Lung (tissue), 12 donors: ENCODE results near the gene TNIP2. TPM values are rescaled to one million over a fixed set of nuclear protein-coding genes. Genes with fewer than 3 reads are reported as not detected.

Experiments used
- ATAC-seq: fragments of 200-7000 bp; cut with Tn5 transposase; one replicate; pipeline ENCODE4 v1.9.1; 2020; ENCODE audit warnings: moderate number of reproducible peaks; ENCODE audit not compliant: insufficient read depth, low FRiP score
- DNase-seq, 3 donors: peaks; one replicate each; pipeline ENCODE4 v3.0.0-alpha.2; 2013 to 2017
- H3K27ac ChIP-seq, 2 donors: one replicate each; pipeline ENCODE4 v1.5.1; 2013; ENCODE audit warnings: mild to moderate bottlenecking in 2 of 2, moderate library complexity in 2 of 2, control low read depth in 1 of 2, inconsistent platforms in 1 of 2, low read depth in 1 of 2, low read length in 1 of 2
- H3K27me3 ChIP-seq, 3 donors: one replicate each; pipeline ENCODE4 v1.5.1; 2013; ENCODE audit warnings: low read length in 2 of 3; ENCODE audit not compliant: control insufficient read depth in 3 of 3, insufficient read depth in 3 of 3
- H3K36me3 ChIP-seq, 4 donors: one replicate each; pipeline ENCODE4 v1.5.1; 2013; ENCODE audit warnings: low read length in 4 of 4, mild to moderate bottlenecking in 1 of 4, moderate library complexity in 1 of 4; ENCODE audit not compliant: control insufficient read depth in 4 of 4, insufficient read depth in 4 of 4
- H3K4me1 ChIP-seq, 5 donors: one replicate each; pipeline ENCODE4 v1.5.1; 2013; ENCODE audit warnings: low read length in 5 of 5, mild to moderate bottlenecking in 2 of 5, moderate library complexity in 1 of 5; ENCODE audit not compliant: control insufficient read depth in 5 of 5, insufficient read depth in 5 of 5
- H3K4me3 ChIP-seq: one replicate; pipeline ENCODE4 v1.5.1; 2013; ENCODE audit warnings: mild to moderate bottlenecking, control low read depth, moderate library complexity
- H3K9ac ChIP-seq, 2 donors: one replicate each; pipeline ENCODE4 v1.5.1; 2013; ENCODE audit warnings: low read length in 2 of 2, control low read depth in 1 of 2; ENCODE audit not compliant: insufficient read depth in 1 of 2
- H3K9me3 ChIP-seq, 4 donors: one replicate each; pipeline ENCODE4 v1.5.1; 2013; ENCODE audit warnings: low read length in 3 of 4, mild to moderate bottlenecking in 1 of 4, moderate library complexity in 1 of 4; ENCODE audit not compliant: control insufficient read depth in 4 of 4, insufficient read depth in 3 of 4
- WGBS, 2 donors: extraction: QIAGEN DNeasy Blood & Tissue Kit; methylation state at CpG; one replicate each; pipeline ENCODE4 v1.1.7; 2013; 5-methylcytosine and 5-hydroxymethylcytosine counted together
- polyA plus RNA-seq, 2 donors: library from polyadenylated mRNA; stranded (reverse); fragments of 200-250 nt; gene quantifications; one replicate each; pipeline ENCODE4 v1.2.1, GENCODE V29; 2013
- total RNA-seq, 2 donors: library from RNA; depleted of rRNA in 1 of 2; stranded (reverse); fragments of >200 nt in 1 of 2; gene quantifications; one replicate each; pipeline ENCODE4 v1.2.1, GENCODE V29; 2014 to 2021
- TF ChIP-seq, protein P1 (sequence below): IDR thresholded peaks from 2 replicates; pipeline ENCODE4 v1.5.1; 2012; ENCODE audit warnings: mild to moderate bottlenecking; ENCODE audit errors: control extremely low read depth, extremely low read depth
- donor health status: control.
- donor health status: control.
- donor health status: Bipolar disorder and iron deficiency.
- donor health status: healthy.
- donor health status: DM: yes; HTN: yes; CAD: no.

The TNIP2 gene
- total and polyA plus RNA-seq, 4 donors = 30.6 to 82.8 (median 43.8) TPM

DNA sequence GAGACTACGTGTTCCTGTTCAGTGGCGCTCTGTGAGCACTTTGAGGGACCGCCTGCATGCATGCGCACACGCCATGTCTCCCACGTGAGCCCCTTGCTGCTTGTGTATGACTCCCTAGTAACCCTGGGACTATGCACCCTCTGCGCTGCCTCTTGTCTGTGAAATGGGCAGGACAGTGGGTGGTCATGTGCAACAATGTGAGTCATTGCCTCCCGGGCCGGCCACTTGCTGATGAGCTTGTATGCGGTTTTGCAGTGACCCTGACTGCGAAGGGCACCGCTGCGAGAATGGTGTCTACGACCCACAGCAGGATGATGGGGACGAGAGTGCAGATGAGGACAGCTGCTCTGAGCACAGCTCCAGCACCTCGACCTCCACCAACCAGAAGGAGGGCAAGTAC is 61.4 kb downstream of the TNIP2 start:
- H3K9me3 ChIP-seq = no peaks in the 10 kb centered on the region
- no peak overlapping the region for H3K4me3 ChIP-seq
- H3K27me3 ChIP-seq = no peaks in the 10 kb centered on the region
- no peak overlapping the region for H3K9ac ChIP-seq
- WGBS, 2 donors = 95 to 96% methylated on average over 16 of the region's 16 CpGs
- ATAC-seq (no peak), DNase-seq (no peak)
- H3K4me1 ChIP-seq = no peaks in the 10 kb centered on the region
- TF ChIP-seq, protein P1, sequence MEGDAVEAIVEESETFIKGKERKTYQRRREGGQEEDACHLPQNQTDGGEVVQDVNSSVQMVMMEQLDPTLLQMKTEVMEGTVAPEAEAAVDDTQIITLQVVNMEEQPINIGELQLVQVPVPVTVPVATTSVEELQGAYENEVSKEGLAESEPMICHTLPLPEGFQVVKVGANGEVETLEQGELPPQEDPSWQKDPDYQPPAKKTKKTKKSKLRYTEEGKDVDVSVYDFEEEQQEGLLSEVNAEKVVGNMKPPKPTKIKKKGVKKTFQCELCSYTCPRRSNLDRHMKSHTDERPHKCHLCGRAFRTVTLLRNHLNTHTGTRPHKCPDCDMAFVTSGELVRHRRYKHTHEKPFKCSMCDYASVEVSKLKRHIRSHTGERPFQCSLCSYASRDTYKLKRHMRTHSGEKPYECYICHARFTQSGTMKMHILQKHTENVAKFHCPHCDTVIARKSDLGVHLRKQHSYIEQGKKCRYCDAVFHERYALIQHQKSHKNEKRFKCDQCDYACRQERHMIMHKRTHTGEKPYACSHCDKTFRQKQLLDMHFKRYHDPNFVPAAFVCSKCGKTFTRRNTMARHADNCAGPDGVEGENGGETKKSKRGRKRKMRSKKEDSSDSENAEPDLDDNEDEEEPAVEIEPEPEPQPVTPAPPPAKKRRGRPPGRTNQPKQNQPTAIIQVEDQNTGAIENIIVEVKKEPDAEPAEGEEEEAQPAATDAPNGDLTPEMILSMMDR = no peak
- no peak overlapping the region for H3K27ac ChIP-seq
- peaks cover 39 to 60% (median 54%) of the 10 kb centered on the region in 4 donors for H3K36me3 ChIP-seq

DNA sequence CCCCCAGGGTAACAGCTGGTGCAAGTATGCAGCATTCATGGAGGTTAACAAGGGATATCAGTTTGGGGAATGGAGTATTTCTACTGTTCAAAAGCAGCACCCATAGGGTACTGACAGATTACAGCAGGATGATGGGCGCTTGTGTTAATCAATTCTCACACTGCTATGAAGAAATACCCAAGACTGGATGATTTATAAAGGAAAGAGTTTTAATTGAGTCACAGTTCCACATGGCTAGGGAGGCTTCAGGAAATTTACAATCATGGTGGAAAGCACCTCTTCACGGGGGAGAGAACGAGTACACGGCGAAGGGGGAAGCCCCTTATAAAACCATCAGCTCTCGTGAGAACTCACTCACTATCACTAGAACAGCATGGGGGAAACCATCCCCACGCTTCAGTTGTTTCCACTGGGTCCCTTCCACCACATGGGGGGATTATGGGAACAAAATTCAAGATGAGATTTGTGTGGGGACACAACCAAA is 64.1 kb downstream of the TNIP2 start:
- Histone ChIP-seq H3K27me3 (no peaks in the 10 kb centered on the region), H3K9me3 (no peaks in the 10 kb centered on the region), H3K9ac (no peak overlapping the region), H3K27ac (no peak overlapping the region), H3K4me1 (no peaks in the 10 kb centered on the region), H3K4me3 (no peak overlapping the region), H3K36me3 (peaks cover 34 to 54% (median 49%) of the 10 kb centered on the region in 4 donors)
- DNase-seq (no peak), ATAC-seq (no peak)
- TF ChIP-seq, protein P1 = no peak
- 88 to 92% methylated on average over 7 of the region's 7 CpGs for WGBS, 2 donors

Other genes starting within 250 kb of the TNIP2 start
- gene FAM193A, start 219.7 kb downstream of the TNIP2 start, total RNA-seq = 10 to 100 TPM; 24.1 to 33.2 TPM
- gene FAM193A, start 219.7 kb downstream of the TNIP2 start, polyA plus RNA-seq = 10 to 100 TPM in 1 of 2 donors, 1 to 10 TPM in 1; 9.7 to 10.8 TPM
- gene SH3BP2, start 36.7 kb upstream of the TNIP2 start, total RNA-seq = 100 to 1,000 TPM in 1 of 2 donors, 10 to 100 TPM in 1; 49.9 to 117 TPM
- gene SH3BP2, start 36.7 kb upstream of the TNIP2 start, polyA plus RNA-seq = 10 to 100 TPM; 62.9 to 96.7 TPM
- gene ADD1, start 87.5 kb upstream of the TNIP2 start, total RNA-seq = 100 to 1,000 TPM; 300 to 400 TPM
- 100 to 1,000 TPM; 127 to 237 TPM for gene ADD1, start 87.5 kb upstream of the TNIP2 start, polyA plus RNA-seq
- gene NOP14, start 207.1 kb upstream of the TNIP2 start, total RNA-seq = 10 to 100 TPM; 13.3 to 25.4 TPM
- gene NOP14, start 207.1 kb upstream of the TNIP2 start, polyA plus RNA-seq = 10 to 100 TPM; 18.9 to 20.4 TPM
- gene GRK4, start 207.2 kb upstream of the TNIP2 start, total RNA-seq = 1 to 10 TPM; 4.6 to 6.7 TPM
- gene GRK4, start 207.2 kb upstream of the TNIP2 start, polyA plus RNA-seq = 1 to 10 TPM; 1.8 to 1.9 TPM